Activated T-cell treated with anti-CD3 and anti-CD28 coated beads for 1 hour (primary cell): Measurements from ENCODE around the gene FREM3.
"Not testable (repeated sequence)": the region's sequence is repeated elsewhere in the genome, so short reads cannot be mapped to it uniquely, and the experiment has no call there.

Source experiments
- DNase-seq: peaks from one replicate; pipeline ENCODE4 v3.0.0-alpha.2; 2020; ENCODE audit warnings: low read depth

The FREM3 gene

GRCh38 chr4:143700416-143701352 is at the start of gene FREM3:
Gene FREM3 (minus strand): TSS chr4:143700675. CDS start chr4:143700675, 0 bp downstream.
- no peak for DNase-seq

GRCh38 chr4:143745874-143746273 is 45.4 kb upstream of the FREM3 start:
- no peak for DNase-seq

DNA sequence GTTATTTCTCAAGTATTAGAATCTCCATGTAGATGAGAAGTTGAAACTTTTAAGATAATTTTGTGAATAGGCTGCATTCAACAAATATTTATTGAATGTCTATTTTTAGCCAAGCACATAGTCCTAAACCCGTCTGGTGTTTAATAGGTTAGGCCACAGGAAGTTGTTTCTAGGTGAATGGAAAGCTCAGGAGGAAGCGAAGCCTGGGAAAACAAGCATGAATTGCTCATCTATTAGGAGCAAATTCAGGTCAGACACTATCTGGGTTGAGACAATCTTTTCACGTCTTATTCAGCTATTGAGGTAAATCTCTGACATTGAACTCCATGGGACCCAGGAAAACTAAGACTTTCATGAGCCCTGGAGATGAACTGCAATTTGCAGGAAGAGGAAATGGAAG is 43.1 kb upstream of the FREM3 start:
- DNase-seq: no peak

DNA sequence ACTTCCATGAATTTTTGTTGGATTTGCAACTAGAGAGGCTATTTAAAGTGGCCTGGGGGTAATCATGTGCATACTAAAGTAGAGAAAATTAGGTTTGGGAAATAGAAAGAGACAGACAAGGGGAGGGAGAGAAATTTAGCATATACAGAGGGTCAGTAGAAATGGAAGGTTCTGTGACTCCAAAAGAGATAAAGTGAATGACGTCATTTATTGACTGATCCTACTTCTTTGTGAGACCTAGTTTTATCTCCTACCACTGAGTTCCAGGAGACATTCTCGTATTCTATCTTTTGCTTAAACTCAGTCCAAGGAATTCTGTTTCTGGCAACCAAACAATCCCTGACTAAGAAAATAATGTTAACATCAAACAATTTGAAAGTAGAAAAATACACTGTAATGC is 42.4 kb upstream of the FREM3 start:
- no peak for DNase-seq

DNA sequence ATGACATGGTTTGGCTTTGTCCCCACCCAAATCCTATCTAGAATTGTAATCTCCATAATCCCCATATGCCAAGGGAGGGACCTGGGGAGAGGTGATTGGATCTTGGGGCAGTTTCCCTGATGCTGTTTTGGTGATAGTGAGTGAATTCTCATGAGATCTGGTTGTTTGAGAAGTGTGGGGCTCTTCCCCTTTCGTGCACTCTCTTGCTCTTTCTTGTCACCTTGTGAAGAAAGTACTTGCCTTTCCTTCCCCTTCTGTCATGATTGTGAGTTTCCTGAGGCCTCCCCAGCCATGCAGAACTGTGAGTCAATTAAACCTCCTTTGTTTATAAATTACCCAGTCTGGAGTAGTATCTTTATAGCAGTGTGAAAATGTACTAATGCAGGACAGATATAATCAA is 36.4 kb upstream of the FREM3 start:
- no peak for DNase-seq

DNA sequence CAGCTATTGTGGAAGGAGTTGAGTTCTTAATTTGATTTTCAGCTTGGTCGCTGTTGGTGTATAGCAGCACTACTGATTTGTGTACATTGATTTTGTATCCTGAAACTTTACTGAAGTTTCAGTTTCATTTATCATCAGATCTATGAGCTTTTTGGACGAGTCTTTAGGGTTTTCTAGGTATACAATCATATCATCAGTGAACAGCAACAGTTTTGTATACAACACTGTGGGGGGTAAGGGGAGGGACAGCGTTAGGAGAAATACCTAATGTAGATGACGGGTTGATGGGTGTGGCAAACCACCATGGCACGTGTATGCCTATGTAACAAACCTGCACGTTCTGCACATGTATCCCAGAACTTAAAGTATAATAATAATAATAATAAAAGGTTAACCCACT is 35.6 kb upstream of the FREM3 start:
- not testable (repeated sequence) for DNase-seq

DNA sequence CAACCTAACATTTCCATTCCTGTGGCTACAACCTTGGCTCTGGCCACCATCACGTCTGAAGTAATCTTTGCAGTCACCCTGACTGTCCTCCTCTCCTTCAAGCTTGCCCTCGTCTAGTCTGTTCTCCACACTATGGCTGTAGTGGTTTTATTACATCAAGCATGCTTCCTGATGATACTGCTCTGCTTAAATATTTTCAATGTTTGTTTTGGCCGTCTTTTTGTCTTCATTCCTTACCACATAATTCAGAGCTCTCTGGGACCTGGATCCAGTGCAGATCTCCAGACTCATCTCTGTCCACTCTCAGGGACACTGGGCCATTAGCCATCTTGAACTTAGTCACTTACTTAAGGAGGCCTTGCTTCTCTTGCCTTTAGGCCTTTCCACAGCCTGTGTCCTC is 27.7 kb upstream of the FREM3 start:
- no peak for DNase-seq

DNA sequence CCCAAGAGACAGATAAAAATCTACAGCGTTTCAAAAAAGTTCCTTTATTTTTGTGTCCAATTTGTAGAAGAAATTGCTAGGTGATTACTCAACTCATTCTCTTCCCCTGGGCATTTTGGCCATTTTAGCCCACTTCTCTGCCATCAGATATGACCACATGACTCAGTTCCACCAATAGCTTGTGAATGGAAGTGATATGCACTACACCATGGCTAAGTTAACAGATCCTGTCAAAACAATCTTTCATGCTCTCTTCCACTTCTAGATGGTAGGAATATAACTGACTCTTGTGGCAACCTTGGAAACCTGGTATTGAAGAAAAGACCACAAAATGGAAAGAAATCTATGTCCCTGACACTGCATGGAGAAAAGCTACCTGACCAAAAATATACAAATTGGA is 26.2 kb upstream of the FREM3 start:
- DNase-seq: no peak

GRCh38 chr4:143721317-143721716 is 20.8 kb upstream of the FREM3 start:
- DNase-seq: no peak

GRCh38 chr4:143718748-143719147 is 18.3 kb upstream of the FREM3 start:
- not testable (repeated sequence) for DNase-seq

DNA sequence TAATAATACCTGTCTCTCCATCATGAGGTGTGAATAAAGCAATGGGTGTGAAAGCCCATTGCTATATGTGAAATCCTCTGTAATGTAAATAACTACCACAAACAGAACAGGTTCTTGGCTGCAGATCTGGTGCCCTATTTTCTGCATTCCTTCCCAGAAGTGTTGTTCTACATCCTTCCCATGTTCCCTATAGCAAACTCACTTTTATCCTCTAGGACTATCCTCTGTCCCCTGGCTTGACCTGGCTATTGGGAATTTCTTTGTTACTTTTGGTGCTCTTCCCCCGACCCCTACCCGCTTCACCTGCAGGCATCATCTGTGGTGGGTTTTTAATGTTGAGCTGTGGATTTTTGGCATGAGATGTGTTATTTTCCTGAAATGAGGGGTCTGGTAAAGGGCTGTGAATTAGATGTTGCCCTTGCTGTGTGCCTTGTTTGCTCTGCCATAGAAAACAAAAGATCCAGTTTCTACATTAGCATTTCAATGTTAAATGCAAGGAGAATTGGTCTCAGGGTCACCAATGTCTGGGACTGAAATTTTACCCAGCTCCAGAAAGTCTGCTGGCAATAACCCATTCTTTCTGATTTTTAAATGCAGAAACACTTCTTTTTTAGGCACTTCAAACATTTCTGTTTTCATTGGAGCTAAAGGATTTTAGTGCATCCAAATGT is 13.6 kb upstream of the FREM3 start:
- DNase-seq: no peak

DNA sequence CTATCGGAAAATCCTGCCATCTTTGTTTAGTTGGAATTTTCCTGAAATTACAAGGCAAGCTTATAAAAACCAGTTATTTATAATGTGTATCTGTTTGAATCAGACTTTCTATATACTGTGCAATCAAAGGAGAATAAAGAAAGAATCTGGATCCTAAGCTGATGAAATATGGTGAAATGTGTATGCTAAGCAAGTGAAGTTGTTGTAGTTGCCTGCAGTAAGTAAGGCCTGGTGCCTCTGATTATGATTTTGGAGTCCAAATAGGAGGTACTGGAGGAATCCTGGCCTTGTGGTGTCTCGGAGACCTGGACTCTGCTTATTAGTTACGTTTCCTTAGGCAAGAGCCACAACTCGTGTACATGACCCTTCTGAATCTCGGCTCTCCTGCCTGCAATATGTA is 13.1 kb upstream of the FREM3 start:
- DNase-seq: no peak

GRCh38 chr4:143712155-143712550 is 11.7 kb upstream of the FREM3 start:
- no peak for DNase-seq

- no peak for DNase-seq
Measured at GRCh38 chr4:143711543-143712154, 11.2 kb upstream of the FREM3 start.

GRCh38 chr4:143701365-143701764 is 890 bp upstream of the FREM3 start:
- DNase-seq: no peak

GRCh38 chr4:143700046-143700415 is 444 bp downstream of the FREM3 start:
- no peak for DNase-seq

DNA sequence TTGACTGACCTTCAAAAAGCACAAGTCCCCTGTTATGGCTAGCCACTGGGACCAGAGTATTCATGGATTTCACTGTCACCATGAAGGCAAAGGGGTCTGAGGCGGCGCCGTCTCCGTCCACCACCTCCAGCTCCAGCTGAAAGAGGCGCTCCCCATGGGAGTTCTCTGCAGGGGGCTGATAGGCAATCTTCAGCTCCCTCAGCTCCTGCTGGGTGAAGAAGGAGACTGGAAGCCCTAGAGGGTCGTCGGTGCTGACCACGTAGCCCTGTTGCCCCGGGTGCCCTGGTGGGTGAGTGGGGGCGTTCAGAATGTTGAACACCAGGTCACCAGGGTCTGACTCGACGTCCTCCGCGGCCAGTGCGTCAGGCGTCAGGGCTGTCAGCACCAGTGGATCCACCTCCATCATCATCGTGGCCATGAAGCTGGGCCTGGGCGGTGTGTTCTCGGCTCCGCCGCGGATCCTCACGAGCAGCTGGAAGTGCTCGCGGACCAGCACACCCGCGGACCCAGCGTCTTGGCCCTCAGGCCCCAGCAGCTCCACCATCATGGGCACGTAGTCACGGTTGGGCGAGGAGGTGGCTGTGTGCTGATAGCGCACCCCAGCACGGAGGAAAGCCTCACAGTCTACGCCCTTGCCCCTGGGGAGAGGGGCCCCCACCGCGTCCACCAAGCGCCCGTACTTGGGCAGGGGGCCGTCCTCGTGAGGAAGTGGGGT is 987 bp downstream of the FREM3 start:
- DNase-seq: no peak

GRCh38 chr4:143693856-143694255 is 6.6 kb downstream of the FREM3 start:
- DNase-seq: no peak

DNA sequence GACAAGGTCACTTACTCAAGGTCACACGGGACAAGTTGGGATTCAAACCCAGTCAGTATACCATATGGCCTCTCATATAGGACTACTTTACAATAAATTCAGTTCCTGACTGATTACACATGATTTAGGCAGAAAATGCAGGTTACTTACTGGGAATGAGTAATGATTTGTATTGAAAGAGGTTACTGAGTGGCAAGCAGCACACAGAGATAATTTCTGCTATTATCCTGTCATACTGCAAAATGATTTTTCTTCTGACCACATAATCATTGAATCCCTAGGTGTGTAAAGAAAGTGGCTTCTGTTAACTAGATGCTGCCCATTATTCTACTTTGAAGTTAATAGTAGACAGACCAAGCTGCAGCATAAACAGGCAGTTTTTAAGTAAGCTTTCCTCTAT is 8.2 kb downstream of the FREM3 start:
- no peak for DNase-seq

DNA sequence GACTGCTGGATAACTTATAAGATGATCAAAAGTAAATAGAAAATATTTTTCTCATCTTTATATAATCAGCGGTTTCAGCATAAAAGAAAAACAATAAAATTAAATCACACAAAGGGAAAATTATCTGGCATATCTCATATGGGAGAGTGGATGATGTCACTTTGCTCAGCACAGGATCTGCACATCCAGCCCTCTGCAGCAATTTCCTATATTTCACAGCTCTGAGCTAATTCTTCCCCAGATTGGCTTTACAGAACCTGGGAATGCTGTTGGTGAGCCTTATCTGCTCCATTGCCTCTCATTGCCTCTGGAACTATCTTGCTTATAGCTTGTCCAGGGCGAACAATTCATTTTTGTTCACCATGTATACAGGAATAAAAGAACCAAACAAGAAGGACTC is 21.0 kb downstream of the FREM3 start:
- DNase-seq: no peak

- DNase-seq: not testable (repeated sequence)
Measured at GRCh38 chr4:143673629-143674028, 26.8 kb downstream of the FREM3 start.

DNA sequence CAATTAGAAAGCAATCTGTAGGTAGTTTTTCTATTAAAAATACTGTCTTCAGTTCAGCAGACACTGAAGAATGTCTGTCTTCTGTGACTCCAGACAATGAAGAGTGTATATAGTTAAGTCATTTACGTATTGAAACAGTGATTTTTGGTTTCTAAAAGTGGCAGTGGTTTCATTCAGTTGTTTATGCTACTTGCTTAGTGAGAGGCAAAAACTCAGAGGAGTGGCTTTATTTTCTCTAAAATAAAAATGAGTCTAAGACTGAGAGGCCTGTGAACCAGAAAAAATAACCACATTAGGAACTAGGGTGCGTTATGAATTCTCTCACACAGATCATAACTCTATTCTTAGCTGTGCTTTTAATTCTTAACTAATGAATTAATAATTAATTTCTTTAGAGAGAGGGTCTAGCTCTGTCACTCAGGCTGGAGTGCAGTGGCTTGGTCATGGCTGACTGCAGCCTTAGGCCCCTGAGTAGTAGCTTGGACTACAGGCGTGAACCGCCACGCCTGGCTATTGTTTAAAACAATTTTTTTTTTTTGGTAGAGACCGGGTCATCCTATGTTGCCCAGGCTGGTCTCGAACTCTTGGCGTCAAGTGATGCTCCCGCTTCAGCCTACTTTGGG is 31.4 kb downstream of the FREM3 start:
- DNase-seq: no peak
